Mesodermal cell (in vitro differentiated cells): ENCODE data around the gene IL16.
"Not testable (repeated sequence)": the region's sequence is repeated elsewhere in the genome, so short reads cannot be mapped to it uniquely, and the experiment has no call there.

Source experiments
- H3K27ac ChIP-seq: 2 replicates; pipeline ENCODE4 v1.7.0; 2013; ENCODE audit warnings: mild to moderate bottlenecking, low read depth, low read length, moderate library complexity; ENCODE audit not compliant: severe bottlenecking
- H3K36me3 ChIP-seq: 2 replicates; pipeline ENCODE4 v1.7.1; 2013; ENCODE audit warnings: mild to moderate bottlenecking, low read length, moderate library complexity; ENCODE audit not compliant: control insufficient read depth, insufficient read depth
- H3K4me1 ChIP-seq: one replicate; pipeline ENCODE4 v1.7.1; 2013; ENCODE audit warnings: mild to moderate bottlenecking, low read length; ENCODE audit not compliant: insufficient read depth, control insufficient read depth, poor library complexity, severe bottlenecking
- H3K4me3 ChIP-seq: 2 replicates; pipeline ENCODE4 v1.7.0; 2013; ENCODE audit warnings: low read length, control low read depth, mild to moderate bottlenecking; ENCODE audit not compliant: insufficient read depth, poor library complexity, severe bottlenecking; ENCODE audit errors: extremely low read depth
- H3K9me3 ChIP-seq: 2 replicates; pipeline ENCODE4 v1.7.1; 2013; ENCODE audit warnings: mild to moderate bottlenecking, low read length, moderate library complexity; ENCODE audit not compliant: control insufficient read depth
- WGBS, 2 experiments: methylation state at CpG; one replicate each; pipeline ENCODE4 v1.1.5; 2013; ENCODE audit warnings: missing lambda C conversion rate in 2 of 2; ENCODE audit not compliant: insufficient coverage in 2 of 2; 5-methylcytosine and 5-hydroxymethylcytosine counted together

The IL16 gene

GRCh38 chr15:81326466-81327212 lies 130.0 kb downstream of the IL16 start:
- 90 to 93% methylated on average over 3 of the region's 7 CpGs for WGBS, 2 experiments
- Histone ChIP-seq H3K9me3 (no peaks in the 10 kb centered on the region), H3K4me3 (no peak overlapping the region), H3K4me1 (peaks cover 8% of the 10 kb centered on the region), H3K36me3 (no peaks in the 10 kb centered on the region), H3K27ac (no peak overlapping the region)

DNA sequence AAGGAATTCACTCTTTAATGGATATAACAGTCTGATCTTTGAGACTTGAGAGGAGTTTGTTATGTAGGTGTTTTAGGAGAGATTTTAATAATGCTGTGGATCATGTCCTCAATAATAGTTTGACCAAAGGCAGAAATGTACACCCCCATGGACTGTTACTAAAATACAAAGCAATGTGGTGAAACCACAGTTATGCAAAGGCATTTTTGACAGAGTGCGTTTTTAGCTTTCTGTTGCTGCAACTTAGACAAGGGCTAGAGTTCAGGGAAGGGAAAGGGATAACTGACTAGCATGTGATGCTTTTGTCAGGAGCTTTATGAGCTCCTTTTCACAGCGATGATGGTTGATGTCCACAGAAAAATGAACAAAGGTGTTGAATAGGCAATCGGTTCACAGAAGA lies 130.8 kb downstream of the IL16 start:
- Histone ChIP-seq H3K4me1 (peaks cover 9% of the 10 kb centered on the region), H3K9me3 (no peaks in the 10 kb centered on the region), H3K4me3 (no peak overlapping the region), H3K36me3 (no peaks in the 10 kb centered on the region), H3K27ac (no peak overlapping the region)
- 100% methylated on average over 3 of the region's 3 CpGs; no CpG with 5 or more reads in 1 of the 2 experiments for WGBS, 2 experiments

DNA sequence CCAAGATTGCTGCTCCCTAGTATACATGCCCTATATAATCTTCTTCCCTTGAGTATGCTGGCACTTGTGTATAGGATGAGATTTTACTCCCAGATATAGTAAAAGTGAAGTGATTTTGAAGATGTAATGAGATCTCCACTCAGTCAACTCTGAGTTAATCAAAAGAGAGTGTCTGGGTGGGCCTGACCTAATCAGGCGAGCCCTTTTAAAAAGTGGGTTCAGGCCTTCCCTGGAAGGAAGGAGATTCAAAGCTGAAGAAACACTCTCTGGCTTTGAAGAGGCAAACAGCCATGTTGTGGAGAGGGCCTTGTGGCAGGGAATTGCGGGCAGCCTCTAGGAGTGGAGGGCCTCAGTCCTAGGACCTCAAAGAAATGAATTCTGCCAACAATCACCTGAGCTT lies 132.8 kb downstream of the IL16 start:
- H3K27ac ChIP-seq = no peak overlapping the region
- no peaks in the 10 kb centered on the region for H3K9me3 ChIP-seq
- H3K4me1 ChIP-seq = peaks cover 9% of the 10 kb centered on the region
- no peaks in the 10 kb centered on the region for H3K36me3 ChIP-seq
- 85 to 95% methylated on average over 2 of the region's 2 CpGs for WGBS, 2 experiments
- no peak overlapping the region for H3K4me3 ChIP-seq

DNA sequence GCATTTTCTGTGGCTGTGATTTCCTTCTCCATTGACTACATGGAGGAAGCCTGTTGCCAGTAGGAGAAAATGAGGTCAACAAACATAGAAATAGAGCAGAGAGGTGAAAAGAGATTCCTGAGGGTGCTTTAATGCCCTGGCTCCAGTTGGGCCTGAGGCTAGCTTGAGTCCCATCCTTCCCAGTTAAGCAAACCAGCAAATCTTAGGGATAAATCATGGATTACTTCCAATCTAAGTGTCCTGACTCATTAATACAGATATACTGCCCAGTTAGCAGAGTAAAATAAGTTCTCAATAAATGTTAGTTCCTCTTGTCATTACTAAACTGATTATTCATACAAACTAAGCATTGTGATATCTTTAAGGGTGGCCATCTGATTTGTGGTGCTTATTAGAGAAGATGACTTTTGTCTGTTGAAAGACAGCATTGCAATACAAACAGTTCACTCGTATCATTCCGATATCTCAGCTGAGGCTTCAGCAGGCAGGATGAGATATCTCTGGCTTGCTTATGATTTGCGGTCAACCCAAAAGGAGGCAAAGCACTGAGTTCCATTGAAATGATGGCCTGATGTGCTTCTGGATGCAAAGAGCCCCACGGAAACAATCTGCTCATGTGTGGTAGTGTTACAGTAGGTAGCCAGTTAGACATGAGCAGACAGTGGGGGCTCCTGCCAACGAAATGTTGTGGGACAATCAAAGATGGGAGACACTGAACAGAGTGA lies 133.8 kb downstream of the IL16 start:
- Histone ChIP-seq H3K27ac (no peak overlapping the region), H3K4me1 (peaks cover 9% of the 10 kb centered on the region), H3K9me3 (no peaks in the 10 kb centered on the region), H3K4me3 (no peak overlapping the region), H3K36me3 (no peaks in the 10 kb centered on the region)
- 92 to 94% methylated on average over 5 of the region's 5 CpGs for WGBS, 2 experiments

GRCh38 chr15:81331141-81331540 lies 134.5 kb downstream of the IL16 start:
- H3K27ac ChIP-seq, H3K4me1 ChIP-seq, H3K4me3 ChIP-seq, H3K9me3 ChIP-seq, H3K36me3 ChIP-seq: not testable (repeated sequence)
- WGBS, 2 experiments = 90 to 95% methylated on average over 7 to 9 of the region's 9 CpGs

DNA sequence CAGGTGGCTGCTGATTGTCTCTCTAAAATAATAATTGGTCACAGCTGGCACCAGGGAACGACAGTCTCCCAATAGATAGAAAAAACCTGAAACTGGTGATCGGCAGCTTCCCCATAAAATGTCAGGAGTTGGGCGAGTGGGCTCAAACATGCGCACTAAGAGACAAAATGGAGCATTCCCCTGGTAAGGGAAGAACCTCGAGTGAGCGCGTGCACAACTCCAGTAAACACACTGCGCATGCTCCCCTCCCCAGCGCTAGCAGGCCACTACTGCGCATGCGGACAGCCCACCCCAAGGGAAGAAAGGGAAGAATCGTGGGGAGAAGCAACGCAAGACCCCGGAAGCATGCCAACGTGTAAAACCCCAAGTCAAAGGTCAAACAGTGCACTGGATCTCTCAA lies 134.9 kb downstream of the IL16 start:
- no peak overlapping the region for H3K27ac ChIP-seq
- no peaks in the 10 kb centered on the region for H3K36me3 ChIP-seq
- no peak overlapping the region for H3K4me3 ChIP-seq
- H3K4me1 ChIP-seq = peaks cover 9% of the 10 kb centered on the region
- WGBS, 2 experiments = 93 to 98% methylated on average over 14 to 15 of the region's 15 CpGs
- H3K9me3 ChIP-seq = no peaks in the 10 kb centered on the region

DNA sequence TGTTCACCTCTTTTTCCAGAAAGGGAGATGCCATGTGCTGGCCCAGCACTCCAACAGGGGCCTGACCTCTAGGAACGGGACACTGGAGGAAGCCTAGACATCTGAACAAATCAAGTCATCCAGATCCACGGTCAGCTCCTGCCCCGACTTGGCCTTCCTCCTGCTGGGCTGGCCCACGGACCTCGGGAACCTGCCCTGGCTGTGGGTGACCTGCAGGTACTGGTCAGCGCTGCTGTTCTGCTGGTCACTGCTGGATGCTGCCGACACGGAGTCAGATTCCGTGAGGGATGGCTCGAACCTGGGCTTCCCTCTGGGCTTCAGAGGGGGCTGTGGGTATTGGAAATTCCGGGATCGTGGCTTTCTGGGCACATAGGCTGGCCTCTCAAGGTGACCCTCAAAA lies 135.6 kb downstream of the IL16 start:
- H3K4me3 ChIP-seq = no peak overlapping the region
- no peak overlapping the region for H3K27ac ChIP-seq
- no peaks in the 10 kb centered on the region for H3K36me3 ChIP-seq
- peaks cover 9% of the 10 kb centered on the region for H3K4me1 ChIP-seq
- WGBS, 2 experiments = 93 to 94% methylated on average over 9 to 12 of the region's 12 CpGs
- H3K9me3 ChIP-seq = no peaks in the 10 kb centered on the region

GRCh38 chr15:81333363-81333762 lies 136.7 kb downstream of the IL16 start:
- Histone ChIP-seq H3K4me1 (peaks cover 9% of the 10 kb centered on the region), H3K9me3 (no peaks in the 10 kb centered on the region), H3K4me3 (no peak overlapping the region), H3K36me3 (no peaks in the 10 kb centered on the region), H3K27ac (no peak overlapping the region)
- 94 to 100% methylated on average over 2 to 3 of the region's 3 CpGs for WGBS, 2 experiments

GRCh38 chr15:81334768-81335435 lies 138.2 kb downstream of the IL16 start:
- Histone ChIP-seq H3K4me3 (no peak overlapping the region), H3K27ac (no peak overlapping the region), H3K36me3 (no peaks in the 10 kb centered on the region), H3K9me3 (no peaks in the 10 kb centered on the region), H3K4me1 (peaks cover 9% of the 10 kb centered on the region)
- 92 to 96% methylated on average over 7 to 9 of the region's 10 CpGs for WGBS, 2 experiments

GRCh38 chr15:81335631-81336030 lies 139.0 kb downstream of the IL16 start:
- Histone ChIP-seq H3K9me3 (no peaks in the 10 kb centered on the region), H3K36me3 (no peaks in the 10 kb centered on the region), H3K27ac (no peak overlapping the region), H3K4me1 (peaks cover 9% of the 10 kb centered on the region), H3K4me3 (no peak overlapping the region)
- WGBS, 2 experiments = 96% methylated on average over 3 of the region's 4 CpGs; no CpG with 5 or more reads in 1 of the 2 experiments
